Aorta (tissue), 5 donors: ENCODE results near the gene CHADL. TPM values are rescaled to one million over a fixed set of nuclear protein-coding genes. Genes with fewer than 3 reads are reported as not detected.
"Not testable (repeated sequence)": the region's sequence is repeated elsewhere in the genome, so short reads cannot be mapped to it uniquely, and the experiment has no call there.

Source experiments
- ATAC-seq: fragments of 200-7000 bp; cut with Tn5 transposase; one replicate; pipeline ENCODE4 v1.9.1; 2022; ENCODE audit warnings: moderate library complexity; ENCODE audit not compliant: low FRiP score
- DNase-seq, 2 donors: peaks; one replicate each; pipeline ENCODE4 v3.0.0-alpha.2; 2020
- H3K27ac ChIP-seq, 2 donors: one replicate each; pipeline ENCODE4 v1.5.1; 2013; ENCODE audit warnings: low read length in 2 of 2, mild to moderate bottlenecking in 2 of 2, moderate library complexity in 2 of 2, control low read depth in 1 of 2, inconsistent platforms in 1 of 2, low read depth in 1 of 2
- H3K27me3 ChIP-seq, 2 donors: one replicate each; pipeline ENCODE4 v1.6.1; 2013; ENCODE audit warnings: control low read depth in 1 of 2, low read length in 1 of 2, mild to moderate bottlenecking in 1 of 2, moderate library complexity in 1 of 2; ENCODE audit not compliant: insufficient read depth in 2 of 2, control insufficient read depth in 1 of 2
- H3K36me3 ChIP-seq, 2 donors: one replicate each; pipeline ENCODE4 v1.6.1; 2013; ENCODE audit warnings: control low read depth in 1 of 2, low read length in 1 of 2, mild to moderate bottlenecking in 1 of 2; ENCODE audit not compliant: insufficient read depth in 2 of 2, control insufficient read depth in 1 of 2
- H3K4me1 ChIP-seq, 2 donors: one replicate each; pipeline ENCODE4 v1.6.1; 2013; ENCODE audit warnings: low read length in 2 of 2, control low read depth in 1 of 2, mild to moderate bottlenecking in 1 of 2, moderate library complexity in 1 of 2; ENCODE audit not compliant: insufficient read depth in 2 of 2, control insufficient read depth in 1 of 2
- H3K4me3 ChIP-seq, 2 donors: one replicate each; pipeline ENCODE4 v1.5.1; 2013; ENCODE audit warnings: low read length in 2 of 2, control low read depth in 1 of 2, mild to moderate bottlenecking in 1 of 2
- H3K9me3 ChIP-seq: one replicate; pipeline ENCODE4 v1.6.1; 2013; ENCODE audit warnings: mild to moderate bottlenecking, low read length; ENCODE audit not compliant: control insufficient read depth
- WGBS, 2 donors: extraction: QIAGEN DNeasy Blood & Tissue Kit; methylation state at CpG; one replicate each; pipeline ENCODE4 v1.1.7; 2013; 5-methylcytosine and 5-hydroxymethylcytosine counted together
- intact Hi-C, 2 donors: fragments of 100-400 bp; cut with DNase I; formaldehyde crosslinking; loops; one replicate each; pipeline versions ENCODE4 v1.14.2 to v1.15.0; 2022
- polyA plus RNA-seq, 2 donors: library from polyadenylated mRNA; stranded (reverse); fragments of 200-250 nt; gene quantifications; one replicate each; pipeline ENCODE4 v1.2.3, GENCODE V29; 2013
- total RNA-seq, 2 donors: library from RNA; stranded (reverse); fragmentation: NEBNext Ultra II Directional; extraction: Animal tissue kit (Norgen Biotek cat#: 25700); gene quantifications; one replicate each; pipeline ENCODE4 v1.2.1, GENCODE V29; 2021
- donor health status: healthy with polysubstance abuse.
- donor health status: Bipolar disorder and iron deficiency.
- donor health status: DM: no; HTN: no; CAD: no.
- donor health status: DM: no; HTN: no; CAD: no.
- donor health status: DM: yes; HTN: yes; CAD: no.

Gene CHADL
- total and polyA plus RNA-seq, 4 donors: 1.2 to 7.0 (median 2.7) TPM; not detected in 1

DNA sequence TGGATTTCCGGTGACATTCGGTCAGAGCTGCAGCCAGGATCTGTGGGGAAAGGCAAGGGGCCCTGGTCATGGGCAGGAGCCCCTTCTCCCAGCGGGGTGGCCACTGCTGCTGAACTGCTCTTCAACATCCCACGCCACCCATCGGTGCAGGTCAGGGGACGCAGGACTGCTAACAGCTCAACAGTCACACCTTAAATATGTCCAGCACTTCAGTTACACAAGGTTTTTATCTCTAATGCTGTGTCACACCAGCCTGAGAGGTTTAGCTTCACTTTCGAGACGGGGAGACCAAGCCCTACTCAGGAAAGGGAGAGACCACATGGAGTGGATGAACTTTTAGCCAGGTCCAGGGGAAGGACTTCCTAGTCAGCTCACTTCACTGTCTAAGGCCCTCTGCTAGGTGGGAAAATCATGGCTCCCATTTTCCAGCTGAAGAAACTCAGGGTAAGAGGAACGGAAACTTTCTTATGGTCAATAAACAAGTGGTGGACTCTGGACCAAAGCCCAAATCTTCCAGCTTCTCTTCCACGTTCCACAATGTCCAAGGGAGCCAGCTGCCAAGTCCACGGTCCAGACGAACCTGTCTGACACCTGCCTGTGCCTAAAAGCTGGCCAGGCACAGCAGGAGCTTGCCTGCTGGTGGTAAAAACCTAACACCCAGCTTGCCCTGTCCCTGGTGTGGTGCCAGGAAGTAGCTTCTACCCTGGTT is 21.0 kb upstream of the CHADL start:
- no peak for DNase-seq
- intact Hi-C loops: no loop called here
- WGBS, 2 donors: 78 to 79% methylated on average over 12 of the region's 12 CpGs
- Histone ChIP-seq H3K4me1 (no peaks in the 10 kb centered on the region), H3K27ac (no peak overlapping the region), H3K4me3 (no peak overlapping the region), H3K36me3 (peaks cover 0 to 13% of the 10 kb centered on the region in 2 donors), H3K27me3 (no peaks in the 10 kb centered on the region), H3K9me3 (no peaks in the 10 kb centered on the region)
- ATAC-seq: no peak

DNA sequence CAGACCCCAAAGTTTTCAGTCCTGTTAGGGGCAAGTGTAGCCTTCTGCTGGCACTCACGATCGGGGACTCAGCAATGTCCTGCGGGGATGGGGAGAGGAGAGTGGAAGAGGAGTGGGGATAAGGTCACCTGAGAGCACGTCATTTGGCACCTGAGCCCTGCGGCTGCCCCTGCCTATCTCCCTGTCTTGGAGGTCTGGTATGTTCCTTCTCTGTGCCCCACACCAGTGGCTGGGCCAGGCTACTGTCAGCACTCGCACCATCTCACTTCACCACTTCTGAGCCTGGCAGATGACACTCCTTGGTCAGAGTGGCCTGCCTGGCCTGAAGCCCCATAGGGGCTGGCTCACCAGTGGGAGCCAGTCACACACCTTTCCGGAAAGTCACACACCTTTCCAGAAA is 20.1 kb upstream of the CHADL start:
- Histone ChIP-seq H3K36me3 (peaks cover 2 to 13% of the 10 kb centered on the region in 2 donors), H3K27ac (no peak overlapping the region), H3K9me3 (no peaks in the 10 kb centered on the region), H3K27me3 (no peaks in the 10 kb centered on the region), H3K4me1 (no peaks in the 10 kb centered on the region), H3K4me3 (no peak overlapping the region)
- intact Hi-C loops: no loop called here
- 97 to 98% methylated on average over 7 of the region's 7 CpGs for WGBS, 2 donors
- DNase-seq (no peak), ATAC-seq (no peak)

DNA sequence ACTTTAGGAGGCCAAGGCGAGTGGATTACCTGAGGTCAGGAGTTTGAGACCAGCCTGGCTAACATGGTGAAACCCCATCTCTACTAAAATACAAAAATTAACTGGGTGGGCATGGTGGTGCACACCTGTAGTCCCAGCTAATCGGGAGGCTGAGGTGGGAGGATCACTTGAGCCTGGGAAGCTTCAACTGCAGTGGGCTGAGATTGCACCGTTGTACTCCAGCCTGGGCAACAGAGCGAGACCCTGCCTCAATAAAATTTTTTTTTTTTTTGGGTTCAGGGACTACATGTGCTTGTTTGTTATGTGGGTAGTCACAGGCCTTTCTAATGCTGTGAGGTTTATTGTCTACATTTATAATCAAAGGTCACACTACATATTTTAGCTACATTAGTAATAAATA is 19.0 kb upstream of the CHADL start:
- peaks cover 3 to 13% of the 10 kb centered on the region in 2 donors for H3K36me3 ChIP-seq
- DNase-seq, H3K4me3 ChIP-seq: not testable (repeated sequence)

DNA sequence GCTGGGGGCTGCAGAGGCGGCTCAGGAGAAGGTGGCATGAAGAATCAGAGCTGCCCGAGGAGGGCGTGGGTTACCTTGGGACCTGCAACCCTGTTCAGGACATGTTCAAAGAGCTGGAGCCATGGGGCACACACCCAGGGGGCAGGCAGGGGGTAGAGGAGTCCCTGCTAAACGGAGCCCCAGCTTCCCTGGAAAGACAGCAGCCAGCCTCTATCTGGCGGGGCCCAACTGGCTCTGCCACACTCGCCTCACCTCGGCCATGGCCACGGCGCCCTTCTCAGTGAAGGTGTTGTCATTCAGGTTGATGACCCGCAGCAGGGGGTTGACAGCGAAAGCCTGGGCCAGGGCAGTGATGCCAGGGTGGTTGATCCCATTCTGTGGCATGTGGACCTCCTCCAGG is 17.0 kb upstream of the CHADL start:
- intact Hi-C loops: no loop called here
- Histone ChIP-seq H3K27ac (no peak overlapping the region), H3K9me3 (no peaks in the 10 kb centered on the region), H3K4me1 (no peaks in the 10 kb centered on the region), H3K4me3 (no peak overlapping the region), H3K27me3 (no peaks in the 10 kb centered on the region), H3K36me3 (peaks cover 6 to 8% of the 10 kb centered on the region in 2 donors)
- no peak for DNase-seq
- WGBS, 2 donors: 93% methylated on average over 11 of the region's 11 CpGs
- no peak for ATAC-seq

More for the DNA sequence above, 19.0 kb upstream of the CHADL start:
- WGBS, 2 donors: 97 to 98% methylated on average over 4 of the region's 4 CpGs
- intact Hi-C loops, ATAC-seq, H3K27me3 ChIP-seq, H3K4me1 ChIP-seq, H3K9me3 ChIP-seq, H3K27ac ChIP-seq: not testable (repeated sequence)

DNA sequence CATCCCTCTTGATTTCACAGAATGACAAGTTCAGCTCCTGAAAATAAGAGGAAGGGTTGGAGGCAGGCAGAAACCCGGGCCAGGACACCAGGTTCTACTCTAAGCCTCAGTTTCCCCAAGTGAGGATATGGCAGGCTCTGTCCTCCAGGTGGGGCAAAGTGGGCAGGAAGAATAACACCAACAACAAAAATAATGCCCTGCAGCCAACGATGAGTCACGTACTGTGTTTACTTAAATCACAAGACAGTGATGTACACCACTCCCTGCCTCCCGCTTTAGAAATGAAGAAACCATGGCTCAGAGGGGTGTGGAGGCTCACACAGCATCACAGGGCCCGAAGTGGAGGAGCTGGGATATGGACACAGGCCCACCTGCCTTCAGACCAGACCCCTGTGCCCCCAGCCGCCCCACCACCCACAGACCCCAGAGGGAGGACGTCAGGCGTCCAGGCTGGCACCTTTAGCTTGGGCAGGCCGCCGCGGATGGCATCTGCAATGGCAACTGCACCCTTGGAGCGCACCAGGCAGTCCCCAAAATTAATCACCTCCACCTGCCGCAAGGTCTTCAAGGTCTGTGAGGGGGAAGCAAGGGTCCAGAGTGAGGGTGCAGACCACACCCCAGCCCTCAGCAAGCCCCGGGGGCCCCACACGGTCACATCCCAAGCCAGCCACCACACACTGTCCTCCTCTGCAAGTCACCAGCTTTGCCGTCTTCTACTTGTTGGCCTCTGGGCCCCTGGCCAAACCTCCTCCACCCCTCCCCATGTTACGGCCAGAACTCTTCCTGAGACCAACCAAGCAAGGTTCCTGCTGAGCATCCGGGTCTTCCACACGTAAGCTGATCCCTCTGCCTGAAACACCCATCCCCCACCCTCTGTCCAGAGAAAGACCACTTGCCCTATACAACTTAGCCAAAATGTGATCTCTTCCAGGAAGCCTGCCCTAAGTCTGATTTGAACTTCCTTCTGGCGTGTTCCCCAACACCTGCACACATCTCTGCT is 15.8 kb upstream of the CHADL start:
- Histone ChIP-seq H3K9me3 (no peaks in the 10 kb centered on the region), H3K4me1 (no peaks in the 10 kb centered on the region), H3K4me3 (no peak overlapping the region), H3K27ac (no peak overlapping the region), H3K36me3 (peaks cover 6 to 7% of the 10 kb centered on the region in 2 donors), H3K27me3 (no peaks in the 10 kb centered on the region)
- ATAC-seq (no peak), DNase-seq (no peak)
- WGBS, 2 donors: 78 to 83% methylated on average over 20 of the region's 20 CpGs
- intact Hi-C loops: no loop called here

DNA sequence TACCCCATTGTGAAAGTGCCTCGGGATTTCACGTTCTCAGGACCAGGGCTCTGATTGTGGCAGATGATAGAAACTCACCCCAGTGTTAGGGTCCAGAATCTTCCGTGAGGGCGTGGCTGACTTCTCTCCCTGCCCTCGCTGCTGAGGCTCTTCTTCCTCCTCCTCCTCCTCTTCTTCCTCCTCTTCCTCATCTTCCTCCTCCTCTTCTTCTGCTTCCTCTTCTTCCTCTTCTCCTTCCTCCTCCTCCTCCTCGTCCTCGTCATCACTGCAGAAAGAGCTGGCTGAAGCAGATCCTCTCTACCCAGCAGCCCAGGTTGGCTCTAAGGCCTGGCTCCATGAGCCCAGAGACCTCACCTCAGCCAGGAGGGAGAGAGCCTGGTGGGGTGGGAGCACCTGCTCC is 13.5 kb upstream of the CHADL start:
- Histone ChIP-seq H3K4me3 (no peak overlapping the region), H3K27ac (no peak overlapping the region), H3K4me1 (no peaks in the 10 kb centered on the region), H3K9me3 (no peaks in the 10 kb centered on the region), H3K36me3 (peaks cover 6% of the 10 kb centered on the region in 2 donors), H3K27me3 (no peaks in the 10 kb centered on the region)
- 88 to 93% methylated on average over 7 of the region's 7 CpGs for WGBS, 2 donors
- DNase-seq (no peak), ATAC-seq (no peak)
- intact Hi-C loops: no loop called here

DNA sequence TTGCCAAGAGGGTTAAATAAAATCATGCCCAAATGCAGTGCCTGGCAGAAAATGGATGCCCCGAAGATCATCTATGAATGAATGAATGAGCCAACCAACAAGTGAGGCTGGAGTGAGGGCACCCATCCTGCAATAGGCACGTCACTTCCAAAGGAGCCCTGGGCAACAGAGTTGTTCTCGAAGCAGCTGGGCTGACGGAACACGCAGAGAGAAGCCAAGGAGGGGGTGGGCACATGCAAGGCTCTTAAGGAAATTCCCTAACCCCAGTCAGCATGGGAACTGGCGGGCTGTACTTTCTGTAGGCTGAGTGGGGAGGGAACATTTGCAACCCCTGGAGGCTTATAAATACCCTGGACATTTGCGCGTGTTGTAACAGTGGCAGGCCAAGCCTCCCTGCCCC is 11.6 kb upstream of the CHADL start:
- Histone ChIP-seq H3K27me3 (no peaks in the 10 kb centered on the region), H3K4me3 (no peak overlapping the region), H3K27ac (no peak overlapping the region), H3K36me3 (peaks cover 6 to 10% of the 10 kb centered on the region in 2 donors), H3K9me3 (no peaks in the 10 kb centered on the region), H3K4me1 (no peaks in the 10 kb centered on the region)
- WGBS, 2 donors: 85 to 88% methylated on average over 8 of the region's 8 CpGs
- ATAC-seq (no peak), DNase-seq (no peak)
- intact Hi-C loops: no loop called here

DNA sequence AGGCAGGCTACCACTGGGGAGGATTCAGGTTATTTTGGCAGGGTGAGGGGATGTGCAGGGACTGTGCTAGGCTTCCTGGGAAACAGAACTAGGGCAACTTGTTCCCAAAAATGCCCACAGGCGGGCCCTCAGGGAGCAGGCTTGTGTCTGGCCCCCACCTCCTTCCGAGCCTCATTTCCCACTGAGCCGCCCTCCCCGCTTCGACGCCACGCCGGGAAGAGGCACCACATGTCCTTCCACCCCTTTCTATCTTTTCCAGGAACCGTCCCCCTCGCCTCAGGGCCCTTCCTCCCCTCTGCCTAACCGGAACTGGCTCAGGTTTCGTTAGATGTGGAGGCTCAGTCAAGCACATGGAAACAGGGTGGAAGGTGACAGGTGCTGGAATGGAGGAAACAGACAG is 9.4 kb upstream of the CHADL start:
- Histone ChIP-seq H3K4me3 (no peak overlapping the region), H3K4me1 (no peaks in the 10 kb centered on the region), H3K36me3 (peaks cover 2 to 10% of the 10 kb centered on the region in 2 donors), H3K27me3 (no peaks in the 10 kb centered on the region), H3K9me3 (no peaks in the 10 kb centered on the region), H3K27ac (no peak overlapping the region)
- intact Hi-C loops: no loop called here
- ATAC-seq (no peak), DNase-seq (no peak)
- WGBS, 2 donors: 93 to 94% methylated on average over 12 of the region's 12 CpGs
